Neural cell (in vitro differentiated cells): ENCODE data around the gene OR9A4. TPM values are rescaled to one million over a fixed set of nuclear protein-coding genes. Genes with fewer than 3 reads are reported as not detected.

Experiments used
- H2AFZ ChIP-seq: fragments of 200-600, 300-800 bp; sonication (generic), shearing (Covaris generic); 2 replicates; pipeline ENCODE4 v1.6.0; 2014; ENCODE audit warnings: low read depth, mild to moderate bottlenecking, antibody characterized with exemption, low read length, moderate library complexity
- H3F3A ChIP-seq: fragments of 200-600 bp; shearing (Covaris generic); 2 replicates; pipeline ENCODE4 v1.6.1; 2016; ENCODE audit warnings: mild to moderate bottlenecking, moderate library complexity, mixed read lengths, antibody characterized with exemption, low read length; ENCODE audit not compliant: insufficient read depth, poor library complexity, severe bottlenecking
- H3K27ac ChIP-seq: fragments of 200-600, 300-800 bp; sonication (generic), shearing (Covaris generic); 2 replicates; pipeline ENCODE4 v1.5.1; 2014; ENCODE audit warnings: mild to moderate bottlenecking, low read length, moderate library complexity
- H3K27me3 ChIP-seq: fragments of 300-800, 200-600 bp; sonication (generic), shearing (Covaris generic); 2 replicates; pipeline ENCODE4 v1.6.0; 2014; ENCODE audit warnings: mild to moderate bottlenecking, low read depth, low read length, moderate library complexity; ENCODE audit not compliant: insufficient read depth
- H3K36me3 ChIP-seq: fragments of 300-800, 200-600 bp; sonication (generic), shearing (Covaris generic); 2 replicates; pipeline ENCODE4 v1.5.1; 2014; ENCODE audit warnings: mild to moderate bottlenecking, antibody characterized with exemption, low read length, moderate library complexity; ENCODE audit not compliant: insufficient read depth
- H3K4me2 ChIP-seq: fragments of 300-800, 200-600 bp; sonication (generic), shearing (Covaris generic); 2 replicates; pipeline ENCODE4 v1.6.0; 2014; ENCODE audit warnings: mild to moderate bottlenecking, low read length
- H3K4me3 ChIP-seq: fragments of 300-800, 200-600 bp; sonication (generic), shearing (Covaris generic); 2 replicates; pipeline ENCODE4 v1.5.1; 2014; ENCODE audit warnings: mild to moderate bottlenecking, low read length, moderate library complexity
- H3K79me2 ChIP-seq: fragments of 200-600 bp; shearing (Covaris generic); replicated peaks from 2 replicates; pipeline ENCODE4 v1.6.0; 2014; ENCODE audit warnings: mild to moderate bottlenecking, low read length, moderate library complexity; ENCODE audit not compliant: insufficient read depth
- H3K9ac ChIP-seq: fragments of 300-800, 200-600 bp; sonication (generic), shearing (Covaris generic); 2 replicates; pipeline ENCODE4 v1.6.1; 2016; ENCODE audit warnings: mild to moderate bottlenecking, low read length, mixed read lengths
- H3K9me2 ChIP-seq: fragments of 200-600 bp; shearing (Covaris generic); 2 replicates; pipeline ENCODE4 v1.6.1; 2016; ENCODE audit warnings: mild to moderate bottlenecking, low read length, mixed read lengths; ENCODE audit not compliant: insufficient read depth
- H3K9me3 ChIP-seq: fragments of 200-600, 300-800 bp; sonication (generic), shearing (Covaris generic); 2 replicates; pipeline ENCODE4 v1.6.1; 2016; ENCODE audit warnings: mild to moderate bottlenecking, mixed run types, low read length, moderate library complexity, mixed read lengths
- H4K20me1 ChIP-seq: fragments of 200-600 bp; shearing (Covaris generic); 2 replicates; pipeline ENCODE4 v1.6.1; 2016; ENCODE audit warnings: mild to moderate bottlenecking, mixed run types; ENCODE audit not compliant: insufficient read depth
- CTCF ChIP-seq: fragments of 450-650 bp; IDR thresholded peaks from 2 replicates; pipeline ENCODE4 v1.5.1; 2014; ENCODE audit warnings: antibody characterized with exemption, mild to moderate bottlenecking, moderate library complexity; ENCODE audit not compliant: poor library complexity, severe bottlenecking
- EP300 ChIP-seq: fragments of 450-650 bp; conservative IDR thresholded peaks from 2 replicates; pipeline ENCODE4 v1.6.1; 2014; ENCODE audit warnings: antibody characterized with exemption, mild to moderate bottlenecking, moderate library complexity; ENCODE audit not compliant: poor library complexity, severe bottlenecking
- EZH2 ChIP-seq: fragments of 200-600, 300-800 bp; shearing (Covaris generic), sonication (generic); IDR thresholded peaks from 2 replicates; pipeline ENCODE4 v1.6.1; 2014; ENCODE audit warnings: antibody characterized with exemption, low read length, borderline replicate concordance, mild to moderate bottlenecking; ENCODE audit not compliant: insufficient read depth, poor library complexity, severe bottlenecking
- MXI1 ChIP-seq: fragments of 450-650 bp; conservative IDR thresholded peaks from 2 replicates; pipeline ENCODE4 v1.6.1; 2014; ENCODE audit warnings: antibody characterized with exemption, mild to moderate bottlenecking; ENCODE audit not compliant: poor library complexity, severe bottlenecking
- POLR2AphosphoS5 ChIP-seq: IDR thresholded peaks from 2 replicates; pipeline ENCODE4 v1.6.1; 2012
- RAD21 ChIP-seq: fragments of 450-650 bp; conservative IDR thresholded peaks from 2 replicates; pipeline ENCODE4 v1.6.1; 2014; ENCODE audit warnings: antibody characterized with exemption, mild to moderate bottlenecking, moderate library complexity
- REST ChIP-seq: IDR thresholded peaks from 2 replicates; pipeline ENCODE4 v1.6.1; 2012; ENCODE audit warnings: borderline replicate concordance
- SMC3 ChIP-seq: fragments of 450-650 bp; conservative IDR thresholded peaks from 2 replicates; pipeline ENCODE4 v1.6.1; 2014; ENCODE audit warnings: antibody characterized with exemption, mild to moderate bottlenecking, moderate library complexity; ENCODE audit not compliant: poor library complexity
- TAF1 ChIP-seq: IDR thresholded peaks from 2 replicates; pipeline ENCODE4 v1.6.1; 2012; ENCODE audit warnings: low read depth
- polyA plus RNA-seq: library from polyadenylated mRNA; depleted of rRNA; stranded (reverse); fragments of >200 nt; gene quantifications from 2 replicates; pipeline ENCODE4 v1.2.3, GENCODE V29; 2014

OR9A4 gene
- polyA plus RNA-seq, 1 donor from 2014 or later = not detected

GRCh38 chr7:141946796-141947195 is 30.6 kb downstream of the OR9A4 start, which contains the start of gene CLEC5A:
Gene CLEC5A (minus strand): TSS chr7:141946974. CDS start chr7:141946292, 682 bp downstream.
- no peak within 1 kb of the TSS for H2AFZ ChIP-seq

DNA sequence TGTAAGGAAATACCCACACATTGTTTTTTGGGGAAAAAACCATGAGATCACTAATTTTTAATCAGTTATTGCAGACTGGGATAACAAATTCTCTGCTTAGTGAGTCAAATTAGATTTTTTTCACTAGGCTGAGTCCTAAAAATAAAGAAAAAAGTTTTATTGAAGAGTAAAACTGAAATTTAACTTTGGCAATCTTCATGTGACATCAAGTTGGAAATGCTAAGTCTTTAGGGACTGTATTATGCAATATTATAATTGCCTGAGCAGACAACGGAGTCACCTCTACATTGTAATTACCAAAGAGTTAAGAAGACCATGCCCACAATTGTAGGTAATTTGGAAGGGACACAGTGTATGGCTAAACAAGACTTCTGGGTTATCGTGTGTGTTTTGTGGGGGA is 32.8 kb downstream of the OR9A4 start:
- Histone ChIP-seq H3K27me3 (no peaks in the 10 kb centered on the region), H3K9me2 (no peaks in the 10 kb centered on the region), H3K36me3 (no peaks in the 10 kb centered on the region), H3K27ac (no peak overlapping the region), H3K79me2 (no peaks in the 10 kb centered on the region), H3F3A (no peaks in the 10 kb centered on the region), H3K4me3 (no peak overlapping the region), H4K20me1 (no peaks in the 10 kb centered on the region), H3K9me3 (no peaks in the 10 kb centered on the region), H3K9ac (no peak overlapping the region), H2AFZ (no peak overlapping the region), H3K4me2 (no peak overlapping the region)
- no peak for TF ChIP-seq EZH2
- TF ChIP-seq POLR2AphosphoS5 = no peak
- no peak for TF ChIP-seq CTCF
- TF ChIP-seq SMC3 = no peak
- no peak for TF ChIP-seq REST
- TF ChIP-seq TAF1 = no peak

More at GRCh38 chr7:141946796-141947195, 30.6 kb downstream of the OR9A4 start, which contains the start of gene CLEC5A:
- TF ChIP-seq RAD21 = no peak
- no peak for TF ChIP-seq CTCF
- no peak for TF ChIP-seq SMC3
- TF ChIP-seq TAF1 = no peak
- no peak for TF ChIP-seq MXI1
- no peak for TF ChIP-seq POLR2AphosphoS5
- no peak for TF ChIP-seq REST
- TF ChIP-seq EZH2 = no peak
- TF ChIP-seq EP300 = no peak
- no peaks in the 10 kb centered on the region for H3K9me2 ChIP-seq
- H3K4me2 ChIP-seq = no peak within 1 kb of the TSS
- no peak within 1 kb of the TSS for H3K9ac ChIP-seq
- no peaks in the 10 kb centered on the region for H3F3A ChIP-seq
- H3K27me3 ChIP-seq = no peaks in the 10 kb centered on the region
- H3K36me3 ChIP-seq = no peaks in the 10 kb centered on the region
- H3K79me2 ChIP-seq = no peaks in the 10 kb centered on the region
- no peak within 1 kb of the TSS for H3K4me3 ChIP-seq
- H3K9me3 ChIP-seq = no peaks in the 10 kb centered on the region
- H4K20me1 ChIP-seq = no peaks in the 10 kb centered on the region
- H3K27ac ChIP-seq = no peak within 1 kb of the TSS
